B cell (primary cell): ENCODE data around the gene TUBA3D. TPM values are rescaled to one million over a fixed set of nuclear protein-coding genes. Genes with fewer than 3 reads are reported as not detected.
"Not testable (repeated sequence)": the region's sequence is repeated elsewhere in the genome, so short reads cannot be mapped to it uniquely, and the experiment has no call there.

ENCODE experiments used
- ATAC-seq: fragments of 200-7000 bp; cut with Tn5 transposase; one replicate; pipeline ENCODE4 v1.10.0; 2021; ENCODE audit warnings: low read depth, mild to moderate bottlenecking, moderate number of reproducible peaks, moderate library complexity
- CTCF ChIA-PET: fragments of 350-600 bp; sonication (Branson Sonifier 250); formaldehyde crosslinking; loops from one replicate; lab custom pipeline; 2021; ENCODE audit warnings: antibody characterized with exemption, inconsistent platforms; lab: Charles Lee
- POLR2A ChIA-PET: fragments of 350-600 bp; sonication (Branson Sonifier 250); formaldehyde crosslinking; loops from one replicate; lab custom pipeline; 2021; ENCODE audit warnings: antibody characterized with exemption; lab: Charles Lee
- DNase-seq: peaks from one replicate; pipeline ENCODE4 v3.0.0; 2013
- H2AFZ ChIP-seq: 2 replicates; pipeline ENCODE4 v1.6.1; 2012; ENCODE audit warnings: mild to moderate bottlenecking, low read depth, low read length; ENCODE audit not compliant: insufficient read depth, poor library complexity, severe bottlenecking
- H3K27ac ChIP-seq, 2 donors: 1 replicate in 1 of 2; 2 replicates in 1 of 2; pipeline ENCODE4 v1.5.1; 2012 to 2013; ENCODE audit warnings: low read length in 2 of 2, mild to moderate bottlenecking in 2 of 2, moderate library complexity in 1 of 2
- H3K27me3 ChIP-seq, 4 experiments: fragments of 200-600 bp in 1 of 4; sonication (generic) in 1 of 4; replicated peaks in 1 of 4; 1 replicate in 2 of 4; 2 replicates in 2 of 4; pipeline versions ENCODE4 v1.6.1 to v1.7.0; 2013 to 2016; ENCODE audit warnings: low read length in 3 of 4, mild to moderate bottlenecking in 2 of 4, mixed read lengths in 1 of 4, moderate library complexity in 1 of 4; ENCODE audit not compliant: insufficient read depth in 4 of 4, control insufficient read depth in 3 of 4; ENCODE audit errors: control extremely low read depth in 1 of 4
- H3K36me3 ChIP-seq, 2 experiments: replicated peaks in 1 of 2; 1 replicate in 1 of 2; 2 replicates in 1 of 2; pipeline versions ENCODE4 v1.6.1 to v1.7.1; 2013; ENCODE audit warnings: low read length in 1 of 2; ENCODE audit not compliant: insufficient read depth in 2 of 2, control insufficient read depth in 1 of 2; ENCODE audit errors: control extremely low read depth in 1 of 2, extremely low read depth in 1 of 2
- H3K4me1 ChIP-seq, 2 donors: fragments of 200-600 bp in 1 of 2; sonication (generic) in 1 of 2; 1 replicate in 1 of 2; 2 replicates in 1 of 2; pipeline versions ENCODE4 v1.5.1 to v1.6.1; 2013 to 2017; ENCODE audit warnings: low read length in 2 of 2; ENCODE audit not compliant: control insufficient read depth in 2 of 2, insufficient read depth in 2 of 2
- H3K4me2 ChIP-seq: replicated peaks from 2 replicates; pipeline ENCODE3; 2012; ENCODE audit warnings: mild to moderate bottlenecking, low read depth, low read length; ENCODE audit not compliant: poor library complexity, severe bottlenecking
- H3K4me3 ChIP-seq, 5 experiments: fragments of 200-600 bp in 1 of 5; sonication (generic) in 1 of 5; 1 replicate in 3 of 5; 2 replicates in 2 of 5; pipeline versions ENCODE4 v1.5.1 to v1.7.0; 2011 to 2016; ENCODE audit warnings: low read length in 4 of 5, mild to moderate bottlenecking in 4 of 5, low read depth in 2 of 5, control low read depth in 1 of 5, moderate library complexity in 1 of 5; ENCODE audit not compliant: insufficient read depth in 1 of 5; ENCODE audit errors: control extremely low read depth in 1 of 5, extremely low read depth in 1 of 5
- H3K79me2 ChIP-seq: fragments of 200-600 bp; sonication (generic); one replicate; pipeline ENCODE4 v1.6.0; 2016; ENCODE audit warnings: low read length; ENCODE audit not compliant: control insufficient read depth, insufficient read depth
- H3K9ac ChIP-seq: fragments of 200-600 bp; sonication (generic); 2 replicates; pipeline ENCODE4 v1.6.1; 2017; ENCODE audit warnings: mild to moderate bottlenecking, low read length, moderate library complexity
- H3K9me3 ChIP-seq, 3 donors: one replicate each; pipeline versions ENCODE4 v1.6.1 to v1.7.1; 2013; ENCODE audit warnings: low read length in 2 of 3; ENCODE audit not compliant: control insufficient read depth in 2 of 3, insufficient read depth in 1 of 3; ENCODE audit errors: control extremely low read depth in 1 of 3
- H4K20me1 ChIP-seq: 2 replicates; pipeline ENCODE4 v1.6.0; 2012; ENCODE audit warnings: mild to moderate bottlenecking, low read length; ENCODE audit not compliant: insufficient read depth, control insufficient read depth, poor library complexity, severe bottlenecking
- H3K27ac Mint-ChIP-seq: one replicate; pipeline ENCODE4 v1.8.0; 2021; ENCODE audit warnings: mixed read lengths
- H3K27me3 Mint-ChIP-seq: one replicate; pipeline ENCODE4 v1.8.0; 2021; ENCODE audit warnings: mixed read lengths
- H3K4me1 Mint-ChIP-seq: one replicate; pipeline ENCODE4 v1.8.0; 2021; ENCODE audit warnings: mixed read lengths
- H3K4me3 Mint-ChIP-seq: one replicate; pipeline ENCODE4 v1.8.0; 2021; ENCODE audit warnings: mixed read lengths
- H3K9me3 Mint-ChIP-seq: one replicate; pipeline ENCODE4 v1.8.0; 2022; ENCODE audit warnings: mixed read lengths; ENCODE audit not compliant: insufficient read depth
- EZH2 ChIP-seq: IDR thresholded peaks from 2 replicates; pipeline ENCODE4 v1.6.1; 2012; ENCODE audit warnings: borderline replicate concordance, low read depth, mild to moderate bottlenecking, moderate library complexity, low read length; ENCODE audit not compliant: insufficient read depth, poor library complexity, severe bottlenecking
- WGBS: methylation state at CpG from one replicate; pipeline ENCODE4 v1.1.5; 2013; ENCODE audit warnings: missing lambda C conversion rate; ENCODE audit not compliant: insufficient coverage; 5-methylcytosine and 5-hydroxymethylcytosine counted together
- intact Hi-C: fragments of 100-400 bp; cut with micrococcal nuclease; formaldehyde crosslinking; loops from one replicate; pipeline ENCODE4 v1.10.0; 2022
- polyA plus RNA-seq: library from polyadenylated mRNA; depleted of rRNA; stranded (reverse); fragments of >200 nt; gene quantifications from 2 replicates; pipeline ENCODE4 v1.2.3, GENCODE V29; 2012
- total RNA-seq, 2 donors: library from RNA; stranded (reverse); fragments of 120-200 nt in 1 of 2; gene quantifications; 1 replicate in 1 of 2; 2 replicates in 1 of 2; pipeline versions ENCODE4 v1.2.3 to v1.2.4, GENCODE V29; 2013 to 2022
- TF ChIP-seq, protein P1 (sequence below): fragments of 200-600 bp; IDR thresholded peaks from one replicate; pipeline ENCODE4 v1.8.0; 2022; ENCODE audit warnings: antibody characterized with exemption, mild to moderate bottlenecking

The TUBA3D gene
- total and polyA plus RNA-seq, 2 donors (not counting 1 experiment from before 2014, with no cell fraction given), result not detected

DNA sequence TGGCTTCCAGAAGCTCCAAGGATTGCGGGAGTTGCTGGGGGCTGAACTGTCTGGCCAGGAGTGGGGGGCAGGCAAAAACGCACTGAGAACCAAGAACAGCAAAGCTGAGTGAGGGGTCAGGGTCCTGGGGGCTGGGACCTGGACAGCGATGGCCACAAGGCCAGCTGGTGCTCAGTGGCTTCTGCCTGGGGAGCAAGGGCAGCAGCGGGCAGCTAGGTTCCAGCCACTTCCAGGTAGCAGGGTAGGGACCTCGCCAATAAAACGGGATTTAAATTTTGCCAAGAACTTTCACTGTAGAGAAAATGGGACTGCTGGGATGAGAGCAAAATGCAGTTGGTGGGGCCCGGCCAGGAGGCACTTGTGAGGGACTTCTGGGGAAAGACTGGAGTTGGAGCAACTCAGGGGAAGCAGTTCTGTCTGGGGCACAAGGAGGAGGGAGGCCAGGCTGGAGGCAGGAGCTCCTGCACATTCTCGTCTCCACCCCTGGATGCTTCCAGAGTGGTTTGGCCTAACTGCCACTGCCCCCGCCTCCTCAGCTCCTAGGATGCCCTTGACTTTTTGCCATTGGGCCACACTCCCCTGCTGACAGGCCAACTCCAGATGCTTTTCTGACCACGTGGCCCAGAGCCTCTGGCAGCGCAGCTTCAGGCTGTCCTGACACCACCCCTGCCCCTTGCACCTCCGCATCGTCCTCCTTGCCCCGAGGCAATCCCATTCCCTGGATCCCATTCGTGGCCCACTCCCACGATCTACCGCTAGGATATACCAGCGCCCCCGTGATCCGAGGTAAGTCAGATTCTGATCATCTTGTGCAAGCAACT, 46.3 kb downstream of the TUBA3D start:
- intact Hi-C loops, result no loop called here
- Mint-ChIP-seq H3K27me3 (no peaks in the 10 kb centered on the region), H3K4me3 (no peak overlapping the region), H3K9me3 (no peaks in the 10 kb centered on the region), H3K27ac (no peak overlapping the region), H3K4me1 (no peaks in the 10 kb centered on the region)
- ATAC-seq (no peak), DNase-seq (no peak)
- no peaks in the 10 kb centered on the region for H3K27me3 ChIP-seq
- WGBS, result 94% methylated on average over 14 of the region's 20 CpGs
- H3K9me3 ChIP-seq, result no peaks in the 10 kb centered on the region
- no peak overlapping the region for H2AFZ ChIP-seq
- TF ChIP-seq, protein P1, sequence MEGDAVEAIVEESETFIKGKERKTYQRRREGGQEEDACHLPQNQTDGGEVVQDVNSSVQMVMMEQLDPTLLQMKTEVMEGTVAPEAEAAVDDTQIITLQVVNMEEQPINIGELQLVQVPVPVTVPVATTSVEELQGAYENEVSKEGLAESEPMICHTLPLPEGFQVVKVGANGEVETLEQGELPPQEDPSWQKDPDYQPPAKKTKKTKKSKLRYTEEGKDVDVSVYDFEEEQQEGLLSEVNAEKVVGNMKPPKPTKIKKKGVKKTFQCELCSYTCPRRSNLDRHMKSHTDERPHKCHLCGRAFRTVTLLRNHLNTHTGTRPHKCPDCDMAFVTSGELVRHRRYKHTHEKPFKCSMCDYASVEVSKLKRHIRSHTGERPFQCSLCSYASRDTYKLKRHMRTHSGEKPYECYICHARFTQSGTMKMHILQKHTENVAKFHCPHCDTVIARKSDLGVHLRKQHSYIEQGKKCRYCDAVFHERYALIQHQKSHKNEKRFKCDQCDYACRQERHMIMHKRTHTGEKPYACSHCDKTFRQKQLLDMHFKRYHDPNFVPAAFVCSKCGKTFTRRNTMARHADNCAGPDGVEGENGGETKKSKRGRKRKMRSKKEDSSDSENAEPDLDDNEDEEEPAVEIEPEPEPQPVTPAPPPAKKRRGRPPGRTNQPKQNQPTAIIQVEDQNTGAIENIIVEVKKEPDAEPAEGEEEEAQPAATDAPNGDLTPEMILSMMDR, result no peak
- TF ChIP-seq EZH2, result no peak
- POLR2A ChIA-PET, result no interaction called here
- H3K9ac ChIP-seq, result no peak overlapping the region
- CTCF ChIA-PET, result no interaction called here
- H3K4me1 ChIP-seq, result peaks cover 0 to 1% of the 10 kb centered on the region in 2 donors
- no peaks in the 10 kb centered on the region for H3K79me2 ChIP-seq
- no peak overlapping the region for H3K4me3 ChIP-seq
- H3K4me2 ChIP-seq, result no peak overlapping the region
- H4K20me1 ChIP-seq, result no peaks in the 10 kb centered on the region
- no peak overlapping the region for H3K27ac ChIP-seq
- H3K36me3 ChIP-seq, result peaks cover 0 to 6% of the 10 kb centered on the region in 2 experiments

DNA sequence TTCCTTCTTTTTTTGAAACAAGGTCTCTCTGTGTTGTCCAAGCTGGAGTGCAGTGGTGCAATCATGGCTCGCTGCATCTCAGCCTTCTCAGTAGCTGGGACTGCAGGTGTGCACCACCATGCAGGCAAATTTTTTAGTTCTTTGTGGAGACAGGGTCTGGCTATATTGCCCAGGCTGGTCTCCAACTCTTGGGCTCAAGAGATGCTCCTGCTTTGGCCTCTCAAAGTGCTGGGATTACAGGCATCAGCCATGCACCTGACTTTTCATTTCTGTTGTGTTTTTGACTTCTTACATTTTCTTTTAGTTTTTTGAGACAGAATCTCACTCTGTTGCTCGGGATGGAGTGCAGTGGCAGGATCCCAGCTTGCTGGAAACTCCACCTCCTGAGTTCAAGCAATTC, 49.3 kb downstream of the TUBA3D start:
- H3K4me1 Mint-ChIP-seq, result peaks cover 13% of the 10 kb centered on the region
- H3K79me2 ChIP-seq, ATAC-seq, H4K20me1 ChIP-seq, CTCF ChIA-PET, H2AFZ ChIP-seq, H3K9ac ChIP-seq, H3K9me3 ChIP-seq, H3K4me1 ChIP-seq, H3K27me3 Mint-ChIP-seq, H3K27ac ChIP-seq, intact Hi-C loops, H3K36me3 ChIP-seq, H3K27ac Mint-ChIP-seq, H3K4me2 ChIP-seq, H3K27me3 ChIP-seq, H3K4me3 Mint-ChIP-seq, H3K4me3 ChIP-seq, H3K9me3 Mint-ChIP-seq, DNase-seq: not testable (repeated sequence)
- POLR2A ChIA-PET, result interaction anchor here (0.7 kb wide), 1 partner anchor 52 kb away, joined by 5 read pairs; no protein-coding TSS in a partner anchor
- 100% methylated on average over 1 of the region's 2 CpGs for WGBS

DNA sequence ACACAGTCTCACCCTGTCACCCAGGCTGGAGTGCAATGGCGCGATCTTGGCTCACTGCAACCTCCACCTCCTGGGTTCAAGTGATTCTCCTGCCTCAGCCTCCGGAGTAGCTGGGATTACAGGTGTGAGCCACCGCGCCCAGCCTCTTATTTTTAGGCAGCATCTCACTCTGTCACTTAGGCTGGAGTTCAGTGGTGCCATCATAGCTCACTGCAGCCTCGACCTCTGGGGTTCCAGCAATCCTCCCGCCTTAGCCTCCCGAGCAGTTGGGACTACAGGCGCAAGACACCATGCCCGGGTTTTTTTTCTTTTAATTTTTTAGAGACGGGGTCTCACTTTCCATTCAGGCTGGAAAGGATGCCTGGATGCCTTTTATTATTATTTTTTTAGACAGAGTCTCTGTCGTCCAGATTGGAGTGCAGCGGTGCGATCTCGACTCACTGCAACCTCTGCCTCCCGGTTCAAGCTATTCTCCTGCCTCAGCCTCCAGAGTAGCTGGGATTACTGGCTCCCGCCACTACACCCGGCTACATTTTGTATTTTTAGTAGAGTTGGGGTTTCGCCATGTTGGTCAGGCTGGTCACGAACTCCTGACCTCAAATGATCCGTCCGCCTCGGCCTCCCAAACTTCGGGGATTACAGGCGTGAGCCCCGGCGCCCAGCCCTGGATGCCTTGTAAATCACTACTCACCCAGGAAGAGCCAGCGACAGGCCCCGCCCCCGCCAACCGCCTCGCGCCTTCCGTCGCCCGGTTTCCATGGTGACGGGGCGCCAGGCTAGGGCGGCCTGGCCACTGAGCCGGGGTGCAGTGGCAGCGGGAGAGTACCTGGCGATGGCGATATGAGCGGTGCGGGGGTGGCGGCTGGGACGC, 51.4 kb downstream of the TUBA3D start, which contains the start of gene CCDC74A:
Gene CCDC74A (plus strand): TSS at position 758 of the 871 bp plus-strand sequence. CDS start 83 bp downstream, at position 841.
- H3K79me2 ChIP-seq, H3K27ac ChIP-seq, POLR2A ChIA-PET, H3K36me3 ChIP-seq, H3K9me3 Mint-ChIP-seq, H4K20me1 ChIP-seq, H3K27me3 ChIP-seq, H3K27me3 Mint-ChIP-seq, H3K9me3 ChIP-seq, H3K4me1 ChIP-seq: not testable (repeated sequence)
- Histone ChIP-seq H3K4me2 (peak within 1 kb of the TSS; percentile 52), H2AFZ (peak within 1 kb of the TSS; percentile 66), H3K4me3 (peak within 1 kb of the TSS in 4 of 5 experiments; percentile 16 to 51 (median 43)), H3K9ac (peak within 1 kb of the TSS; percentile 45)
- peak within 1 kb of the TSS; percentile 86 for H3K27ac Mint-ChIP-seq
- intact Hi-C loops, result loop anchor here (1.0 to 2.0 kb wide), 2 partner anchors 34 to 155 kb away; no protein-coding TSS in a partner anchor
- peak; percentile 95 for ATAC-seq
- peaks cover 13% of the 10 kb centered on the region for H3K4me1 Mint-ChIP-seq
- peak; percentile 80 for DNase-seq
- peak within 1 kb of the TSS; percentile 88 for H3K4me3 Mint-ChIP-seq
- CTCF ChIA-PET, result interaction anchor here (1.4 kb wide), 1 partner anchor 35 kb away, joined by 4 read pairs; no protein-coding TSS in a partner anchor
- 41% methylated on average over 20 of the region's 47 CpGs for WGBS
